Measurements from ENCODE around the gene HINT3. TPM values are rescaled to one million over a fixed set of nuclear protein-coding genes. Genes with fewer than 3 reads are reported as not detected.

HINT3 gene
- total and polyA plus RNA-seq, 2 of the 13 experiments (the other 11 are each of a cell fraction or from before 2014, with no cell fraction given) = 3.1 to 22.8 TPM

DNA sequence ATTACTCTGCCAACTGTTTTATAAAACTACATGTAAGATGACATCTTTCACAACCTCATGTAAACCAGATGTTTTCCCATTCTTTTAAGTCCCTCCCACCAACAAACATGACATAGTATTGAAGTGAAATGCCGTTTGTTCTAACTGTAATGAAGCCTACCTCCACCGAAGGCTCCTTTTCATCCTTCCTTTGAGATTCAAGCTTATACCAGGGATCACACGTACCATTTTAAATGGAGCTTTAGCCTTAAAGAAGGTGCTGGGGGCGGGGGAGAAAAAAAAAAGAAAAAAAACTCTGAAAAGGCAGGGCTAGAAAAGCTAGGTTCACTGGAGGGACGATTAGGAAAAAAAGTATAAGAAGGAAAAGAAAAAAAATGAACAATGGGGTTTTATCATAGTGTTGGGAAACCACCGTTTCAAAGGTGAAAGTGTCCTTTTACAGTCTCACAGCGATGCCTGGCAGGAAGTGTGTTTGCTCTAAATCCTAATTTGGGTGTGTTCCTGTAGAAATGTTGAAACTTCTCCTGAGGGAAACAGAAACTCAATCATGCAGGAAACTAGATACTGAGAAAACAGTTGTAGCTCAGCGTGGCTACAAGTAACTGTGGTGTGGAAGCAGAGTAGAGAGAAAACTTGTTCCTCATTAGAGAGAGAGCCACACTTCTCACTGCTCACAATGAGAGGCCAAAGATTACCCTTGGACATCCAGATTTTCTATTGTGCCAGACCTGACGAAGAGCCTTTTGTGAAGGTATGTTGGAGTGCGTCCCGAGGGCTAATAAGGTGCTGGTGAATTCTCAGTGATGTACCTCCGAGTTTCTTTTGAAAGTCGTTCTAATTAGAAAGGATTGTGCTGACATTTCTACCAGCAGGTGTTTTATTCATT lies 37.6 kb upstream of the HINT3 start (continued):
- TF ChIP-seq, protein P1, sequence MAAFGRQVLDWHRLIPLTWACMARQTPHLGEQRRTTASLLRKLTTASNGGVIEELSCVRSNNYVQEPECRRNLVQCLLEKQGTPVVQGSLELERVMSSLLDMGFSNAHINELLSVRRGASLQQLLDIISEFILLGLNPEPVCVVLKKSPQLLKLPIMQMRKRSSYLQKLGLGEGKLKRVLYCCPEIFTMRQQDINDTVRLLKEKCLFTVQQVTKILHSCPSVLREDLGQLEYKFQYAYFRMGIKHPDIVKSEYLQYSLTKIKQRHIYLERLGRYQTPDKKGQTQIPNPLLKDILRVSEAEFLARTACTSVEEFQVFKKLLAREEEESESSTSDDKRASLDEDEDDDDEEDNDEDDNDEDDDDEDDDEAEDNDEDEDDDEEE (CRISPR knock-in tag; IDR thresholded peaks at IDR 0.05) = no peak
- TF ChIP-seq HOXA5 (CRISPR knock-in tag; IDR thresholded peaks at IDR 0.05) = peak; percentile 62; the same call in 1 of the 2 replicates
- no peak for TF ChIP-seq ADNP (CRISPR knock-in tag; IDR thresholded peaks at IDR 0.05)
- TF ChIP-seq CBX2 (IDR thresholded peaks at IDR 0.05; ENCODE audit: low read depth, low read length) = no peak
- no peak for TF ChIP-seq CBX2 (CRISPR knock-in tag; IDR thresholded peaks at IDR 0.05; ENCODE audit: low read depth)
- TF ChIP-seq JUND (CRISPR knock-in tag; IDR thresholded peaks at IDR 0.05) = no peak
- TF ChIP-seq, protein P2, sequence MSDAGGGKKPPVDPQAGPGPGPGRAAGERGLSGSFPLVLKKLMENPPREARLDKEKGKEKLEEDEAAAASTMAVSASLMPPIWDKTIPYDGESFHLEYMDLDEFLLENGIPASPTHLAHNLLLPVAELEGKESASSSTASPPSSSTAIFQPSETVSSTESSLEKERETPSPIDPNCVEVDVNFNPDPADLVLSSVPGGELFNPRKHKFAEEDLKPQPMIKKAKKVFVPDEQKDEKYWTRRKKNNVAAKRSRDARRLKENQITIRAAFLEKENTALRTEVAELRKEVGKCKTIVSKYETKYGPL (CRISPR knock-in tag; IDR thresholded peaks at IDR 0.05) = 0 out of 2 replicates have a peak, but pooled peaks have one; percentile 24
- TF ChIP-seq RCOR2 (CRISPR knock-in tag; IDR thresholded peaks at IDR 0.05) = peak; percentile 17; the same call in 1 of the 2 replicates
- TF ChIP-seq SRSF9 (IDR thresholded peaks at IDR 0.05; ENCODE audit: borderline replicate concordance, insufficient read depth, low read depth, low read length, poor library complexity, severe bottlenecking) = no peak
- TF ChIP-seq CCDC6 (CRISPR knock-in tag; IDR thresholded peaks at IDR 0.05) = peak; percentile 48; the same call in 1 of the 2 replicates
- no peak for TF ChIP-seq STAG1 (CRISPR knock-in tag; IDR thresholded peaks at IDR 0.05)
- TF ChIP-seq, protein P3, sequence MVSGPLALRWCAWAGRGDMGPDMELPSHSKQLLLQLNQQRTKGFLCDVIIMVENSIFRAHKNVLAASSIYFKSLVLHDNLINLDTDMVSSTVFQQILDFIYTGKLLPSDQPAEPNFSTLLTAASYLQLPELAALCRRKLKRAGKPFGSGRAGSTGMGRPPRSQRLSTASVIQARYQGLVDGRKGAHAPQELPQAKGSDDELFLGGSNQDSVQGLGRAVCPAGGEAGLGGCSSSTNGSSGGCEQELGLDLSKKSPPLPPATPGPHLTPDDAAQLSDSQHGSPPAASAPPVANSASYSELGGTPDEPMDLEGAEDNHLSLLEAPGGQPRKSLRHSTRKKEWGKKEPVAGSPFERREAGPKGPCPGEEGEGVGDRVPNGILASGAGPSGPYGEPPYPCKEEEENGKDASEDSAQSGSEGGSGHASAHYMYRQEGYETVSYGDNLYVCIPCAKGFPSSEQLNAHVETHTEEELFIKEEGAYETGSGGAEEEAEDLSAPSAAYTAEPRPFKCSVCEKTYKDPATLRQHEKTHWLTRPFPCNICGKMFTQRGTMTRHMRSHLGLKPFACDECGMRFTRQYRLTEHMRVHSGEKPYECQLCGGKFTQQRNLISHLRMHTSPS (CRISPR knock-in tag; IDR thresholded peaks at IDR 0.05; ENCODE audit: low read depth) = no peak
- TF ChIP-seq FOXM1 (CRISPR knock-in tag; IDR thresholded peaks at IDR 0.05) = no peak
- no peak for TF ChIP-seq SOX6 (IDR thresholded peaks at IDR 0.05)
- TF ChIP-seq SOX6 (CRISPR knock-in tag; IDR thresholded peaks at IDR 0.05) = peak; percentile 99
- no peak for TF ChIP-seq CHD2 (IDR thresholded peaks at IDR 0.05; ENCODE audit: low read depth, low read length)
- TF ChIP-seq ZNF615 (CRISPR knock-in tag; IDR thresholded peaks at IDR 0.05; ENCODE audit: borderline replicate concordance) = no peak
- 0 out of 2 replicates have a peak, but pooled peaks have one; percentile 52 for TF ChIP-seq ATF1 (CRISPR knock-in tag; IDR thresholded peaks at IDR 0.05)
- peak; percentile 83 for TF ChIP-seq HNF4A (CRISPR knock-in tag; IDR thresholded peaks at IDR 0.05)
- peak; percentile 70; the same call in 1 of the 2 replicates for TF ChIP-seq ISL2 (CRISPR knock-in tag; IDR thresholded peaks at IDR 0.05)
- no peak for TF ChIP-seq RBAK (CRISPR knock-in tag; IDR thresholded peaks at IDR 0.05)
- peak; percentile 80; the same call in 1 of the 2 replicates for TF ChIP-seq CHD4 (IDR thresholded peaks at IDR 0.05; ENCODE audit: borderline replicate concordance, low read length)
- peak; percentile 45; the same call in 1 of the 2 replicates for TF ChIP-seq THAP11 (CRISPR knock-in tag; IDR thresholded peaks at IDR 0.05)
- TF ChIP-seq ZNF552 (CRISPR knock-in tag; IDR thresholded peaks at IDR 0.05; ENCODE audit: borderline replicate concordance) = no peak
